Endometrium (tissue), 2 donors: ENCODE data around the gene TMEM273.

Experiments
- FAIRE-seq: peaks from 2 replicates; lab custom pipeline; 2012; peaks lifted over from hg19 to GRCh38; lab: Jason Lieb, UNC
- donor health status: control.
- donor health status: control.

TMEM273 gene

GRCh38 chr10:49187950-49188761 is at the start of gene TMEM273:
TSS of gene TMEM273 (minus strand) at chr10:49188391. CDS start at chr10:49188336, 55 bp downstream.
- FAIRE-seq: no peak

GRCh38 chr10:49237985-49238384 is 49.8 kb upstream of the TMEM273 start:
- FAIRE-seq: no peak

- no peak for FAIRE-seq
These were observed 47.2 kb upstream of the TMEM273 start for GRCh38 chr10:49235392-49235791.

- FAIRE-seq: no peak
These were observed 43.1 kb upstream of the TMEM273 start for GRCh38 chr10:49231086-49231820.

GRCh38 chr10:49230004-49230403 is 41.8 kb upstream of the TMEM273 start:
- no peak for FAIRE-seq

GRCh38 chr10:49228677-49229076 is 40.5 kb upstream of the TMEM273 start:
- no peak for FAIRE-seq

- FAIRE-seq: no peak
These were observed 39.2 kb upstream of the TMEM273 start for GRCh38 chr10:49227406-49227805.

GRCh38 chr10:49226594-49226993 is 38.4 kb upstream of the TMEM273 start:
- FAIRE-seq: no peak

GRCh38 chr10:49225218-49225876 is 37.2 kb upstream of the TMEM273 start:
- FAIRE-seq: no peak

GRCh38 chr10:49223205-49223604 is 35.0 kb upstream of the TMEM273 start:
- FAIRE-seq: no peak

- FAIRE-seq: no peak
These were observed 34.0 kb upstream of the TMEM273 start for GRCh38 chr10:49222170-49222569.

- no peak for FAIRE-seq
These were observed 32.5 kb upstream of the TMEM273 start for GRCh38 chr10:49220679-49221078.

- no peak for FAIRE-seq
These were observed 31.8 kb upstream of the TMEM273 start for GRCh38 chr10:49220031-49220430.

- FAIRE-seq: no peak
These were observed 31.1 kb upstream of the TMEM273 start for GRCh38 chr10:49219248-49219647.

GRCh38 chr10:49218480-49218879 is 30.3 kb upstream of the TMEM273 start:
- FAIRE-seq: no peak

GRCh38 chr10:49217645-49218044 is 29.5 kb upstream of the TMEM273 start:
- no peak for FAIRE-seq

GRCh38 chr10:49213211-49213610 is 25.0 kb upstream of the TMEM273 start:
- no peak for FAIRE-seq

GRCh38 chr10:49212783-49213182 is 24.6 kb upstream of the TMEM273 start:
- no peak for FAIRE-seq

GRCh38 chr10:49212076-49212475 is 23.9 kb upstream of the TMEM273 start:
- no peak for FAIRE-seq

- FAIRE-seq: no peak
These were observed 20.8 kb upstream of the TMEM273 start for GRCh38 chr10:49208996-49209395.

GRCh38 chr10:49207936-49208487 is 19.8 kb upstream of the TMEM273 start:
- FAIRE-seq: no peak

- no peak for FAIRE-seq
These were observed 18.9 kb upstream of the TMEM273 start for GRCh38 chr10:49207113-49207512.

- FAIRE-seq: no peak
These were observed 17.0 kb upstream of the TMEM273 start for GRCh38 chr10:49205206-49205605.
